Measurements from ENCODE around the gene NR3C2.
"Not testable (repeated sequence)": the region's sequence is repeated elsewhere in the genome, so short reads cannot be mapped to it uniquely, and the experiment has no call there.

The NR3C2 gene

GRCh38 chr4:148089624-148090023 is 352.6 kb downstream of the NR3C2 start:
- H3K4me3 ChIP-seq (ENCODE audit: low read depth, low read length, poor library complexity, severe bottlenecking), result no peak overlapping the region
- no peaks in the 10 kb centered on the region for H3K9me3 ChIP-seq (ENCODE audit: low read length)
- H3K9ac ChIP-seq (ENCODE audit: low read length), result no peak overlapping the region
- H3K4me2 ChIP-seq (ENCODE audit: low read length), result no peak overlapping the region
- H3K4me1 ChIP-seq (ENCODE audit: insufficient read depth, low read length, severe bottlenecking), result peaks cover 25% of the 10 kb centered on the region
- H3K9me2 ChIP-seq (ENCODE audit: low read depth, low read length), result no peaks in the 10 kb centered on the region
- no peak overlapping the region for H2AFZ ChIP-seq (ENCODE audit: low read length)
- no peaks in the 10 kb centered on the region; the same call in 1 of the 2 replicates for H3K36me3 ChIP-seq (ENCODE audit: insufficient read depth, low read length)
- H3F3A ChIP-seq (ENCODE audit: insufficient read depth, low read length), result no peaks in the 10 kb centered on the region
- H3K27me3 ChIP-seq (ENCODE audit: insufficient read depth, low read length), result no peaks in the 10 kb centered on the region
- H3K79me2 ChIP-seq (ENCODE audit: insufficient read depth, low read length), result no peaks in the 10 kb centered on the region
- TF ChIP-seq EZH2 (IDR thresholded peaks at IDR 0.05; ENCODE audit: borderline replicate concordance, low read length) (no peak), CTCF (IDR thresholded peaks at IDR 0.05; ENCODE audit: low read length) (no peak)
- H4K20me1 ChIP-seq (ENCODE audit: insufficient read depth, low read length), result no peaks in the 10 kb centered on the region
- H3K27ac ChIP-seq (ENCODE audit: low read depth, low read length, poor library complexity, severe bottlenecking), result peak overlapping the region; percentile 44

- H3K36me3 ChIP-seq (ENCODE audit: insufficient read depth, low read length); H3K27me3 ChIP-seq (ENCODE audit: insufficient read depth, low read length); H3K9me2 ChIP-seq (ENCODE audit: low read depth, low read length): not testable (repeated sequence)
Observed at GRCh38 chr4:148083073-148083472, 359.1 kb downstream of the NR3C2 start.

GRCh38 chr4:148081745-148082144 is 360.5 kb downstream of the NR3C2 start:
- H2AFZ ChIP-seq (ENCODE audit: low read length), result no peak overlapping the region
- H3K4me1 ChIP-seq (ENCODE audit: insufficient read depth, low read length, severe bottlenecking), result peaks cover 12% of the 10 kb centered on the region
- H3K36me3 ChIP-seq (ENCODE audit: insufficient read depth, low read length), result no peaks in the 10 kb centered on the region; the same call in 1 of the 2 replicates
- no peaks in the 10 kb centered on the region for H4K20me1 ChIP-seq (ENCODE audit: insufficient read depth, low read length)
- no peak overlapping the region for H3K9ac ChIP-seq (ENCODE audit: low read length)
- no peak for TF ChIP-seq CTCF (IDR thresholded peaks at IDR 0.05; ENCODE audit: low read length)
- TF ChIP-seq EZH2 (IDR thresholded peaks at IDR 0.05; ENCODE audit: borderline replicate concordance, low read length), result no peak
- no peaks in the 10 kb centered on the region for H3K79me2 ChIP-seq (ENCODE audit: insufficient read depth, low read length)
- no peak overlapping the region for H3K4me3 ChIP-seq (ENCODE audit: low read depth, low read length, poor library complexity, severe bottlenecking)
- peaks cover under 1% of the 10 kb centered on the region; the same call in 1 of the 2 replicates for H3K9me3 ChIP-seq (ENCODE audit: low read length)
- no peaks in the 10 kb centered on the region for H3F3A ChIP-seq (ENCODE audit: insufficient read depth, low read length)
- H3K27ac ChIP-seq (ENCODE audit: low read depth, low read length, poor library complexity, severe bottlenecking), result no peak overlapping the region
- no peak overlapping the region for H3K4me2 ChIP-seq (ENCODE audit: low read length)
- no peaks in the 10 kb centered on the region for H3K27me3 ChIP-seq (ENCODE audit: insufficient read depth, low read length)
- H3K9me2 ChIP-seq (ENCODE audit: low read depth, low read length), result no peaks in the 10 kb centered on the region

More at GRCh38 chr4:148083073-148083472, 359.1 kb downstream of the NR3C2 start:
- not testable (repeated sequence) for H4K20me1 ChIP-seq (ENCODE audit: insufficient read depth, low read length); H3F3A ChIP-seq (ENCODE audit: insufficient read depth, low read length); H3K79me2 ChIP-seq (ENCODE audit: insufficient read depth, low read length); H3K27ac ChIP-seq (ENCODE audit: low read depth, low read length, poor library complexity, severe bottlenecking); H3K9me3 ChIP-seq (ENCODE audit: low read length); H3K4me3 ChIP-seq (ENCODE audit: low read depth, low read length, poor library complexity, severe bottlenecking); H3K9ac ChIP-seq (ENCODE audit: low read length); H2AFZ ChIP-seq (ENCODE audit: low read length); H3K4me2 ChIP-seq (ENCODE audit: low read length)
- H3K4me1 ChIP-seq (ENCODE audit: insufficient read depth, low read length, severe bottlenecking), result peaks cover 12% of the 10 kb centered on the region

- Histone ChIP-seq H3K27me3 (ENCODE audit: insufficient read depth, low read length) (no peaks in the 10 kb centered on the region), H2AFZ (ENCODE audit: low read length) (no peak overlapping the region), H3K9ac (ENCODE audit: low read length) (no peak overlapping the region), H3K36me3 (ENCODE audit: insufficient read depth, low read length) (no peaks in the 10 kb centered on the region; the same call in 1 of the 2 replicates), H3K4me1 (ENCODE audit: insufficient read depth, low read length, severe bottlenecking) (peaks cover 7% of the 10 kb centered on the region), H3K9me2 (ENCODE audit: low read depth, low read length) (no peaks in the 10 kb centered on the region), H3K4me3 (ENCODE audit: low read depth, low read length, poor library complexity, severe bottlenecking) (no peak overlapping the region), H3K4me2 (ENCODE audit: low read length) (no peak overlapping the region), H3F3A (ENCODE audit: insufficient read depth, low read length) (no peaks in the 10 kb centered on the region), H3K27ac (ENCODE audit: low read depth, low read length, poor library complexity, severe bottlenecking) (no peak overlapping the region), H4K20me1 (ENCODE audit: insufficient read depth, low read length) (no peaks in the 10 kb centered on the region), H3K9me3 (ENCODE audit: low read length) (peaks cover 6% of the 10 kb centered on the region; the same call in 1 of the 2 replicates), H3K79me2 (ENCODE audit: insufficient read depth, low read length) (no peaks in the 10 kb centered on the region)
- TF ChIP-seq CTCF (IDR thresholded peaks at IDR 0.05; ENCODE audit: low read length), result no peak
- TF ChIP-seq EZH2 (IDR thresholded peaks at IDR 0.05; ENCODE audit: borderline replicate concordance, low read length), result no peak
Observed at GRCh38 chr4:148081267-148081666, 360.9 kb downstream of the NR3C2 start.

Measured in OCI-LY1 (cell line).